ENCODE measurements around the gene RMI1.
"Not testable (repeated sequence)": the region's sequence is repeated elsewhere in the genome, so short reads cannot be mapped to it uniquely, and the experiment has no call there.

Gene RMI1

DNA sequence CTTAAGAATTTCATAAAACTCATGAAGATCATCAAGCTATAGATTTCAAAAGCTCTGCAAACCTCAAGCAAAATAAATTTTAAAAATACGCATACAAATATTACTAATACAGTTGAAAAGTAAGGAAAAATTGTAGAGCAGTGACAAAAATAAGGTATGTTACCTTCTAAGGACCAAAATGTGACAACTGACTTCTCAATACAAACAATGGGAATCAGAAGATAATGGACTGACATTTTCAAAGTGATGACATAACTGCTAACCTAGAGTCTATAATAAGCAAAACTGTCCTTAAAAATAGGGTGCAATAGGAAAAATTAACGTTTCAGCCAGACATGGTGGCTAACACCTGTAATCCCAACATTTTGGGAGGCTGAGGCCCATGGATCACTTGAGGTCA, 27.1 kb downstream of the RMI1 start:
- DNase-seq (ENCODE audit: low spot score), result no peak

DNA sequence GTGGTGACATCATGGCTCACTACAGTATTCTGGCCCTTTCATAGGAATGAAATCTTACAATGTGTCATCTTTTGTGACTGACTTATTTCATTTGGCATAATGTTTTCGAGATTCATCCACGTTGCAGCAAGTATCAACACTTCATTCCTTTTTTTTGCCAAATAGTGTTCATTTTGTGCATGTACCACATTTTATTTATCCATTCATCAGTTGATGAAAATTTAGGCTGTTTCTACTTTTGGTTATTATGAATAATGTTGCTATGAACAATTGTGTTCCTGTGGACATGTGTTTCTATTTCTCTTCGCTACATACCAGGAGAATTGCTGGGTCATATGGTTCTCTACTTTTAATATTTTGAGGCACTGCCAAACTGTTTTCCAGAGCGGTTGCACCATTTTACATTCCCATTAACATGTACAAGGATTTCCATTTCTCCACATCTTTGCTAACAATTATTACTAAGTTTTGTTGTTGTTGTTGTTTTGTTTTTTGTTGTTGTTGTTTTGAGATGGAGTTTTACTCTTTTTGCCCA, 43.5 kb downstream of the RMI1 start:
- no peak for DNase-seq (ENCODE audit: low spot score)

DNA sequence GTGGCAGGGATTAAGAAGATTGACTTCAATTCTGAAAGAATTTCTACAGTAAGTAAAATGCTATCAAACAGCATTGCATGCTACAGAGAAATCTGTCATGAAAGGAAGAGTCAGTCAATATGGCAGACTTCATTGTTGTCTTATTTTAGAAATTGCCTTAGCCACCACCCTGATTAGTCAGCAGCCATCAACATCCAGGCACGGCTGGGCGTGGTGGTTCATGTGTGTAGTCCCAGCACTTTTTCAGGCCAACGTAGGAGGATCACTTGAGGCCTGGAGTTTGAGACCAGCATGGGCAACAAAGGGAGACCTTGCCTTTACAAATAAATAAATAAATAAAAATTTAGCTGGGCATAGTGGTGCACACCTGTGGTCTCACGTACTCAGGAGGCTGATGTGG, 46.6 kb downstream of the RMI1 start:
- DNase-seq (ENCODE audit: low spot score), result no peak

DNA sequence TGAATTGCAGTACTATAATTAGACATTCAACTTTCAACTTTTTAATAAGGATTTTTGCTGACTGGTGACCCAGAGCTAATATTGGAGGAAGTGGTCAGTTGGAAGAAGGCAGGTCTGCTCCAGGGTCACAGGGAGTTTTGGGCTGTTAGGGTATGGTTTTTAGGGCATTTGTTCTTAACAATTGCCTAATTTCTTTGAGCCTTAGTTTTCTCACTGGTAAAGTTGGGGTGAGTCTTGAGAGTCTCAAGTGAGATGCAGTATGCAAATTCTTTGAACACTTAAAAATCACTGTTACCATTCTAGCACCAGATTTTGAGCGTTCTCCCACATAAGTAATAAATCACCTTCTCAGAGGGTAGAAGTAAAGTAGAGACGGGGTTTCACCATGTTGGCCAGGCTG, 50.9 kb downstream of the RMI1 start:
- DNase-seq (ENCODE audit: low spot score), result no peak

DNA sequence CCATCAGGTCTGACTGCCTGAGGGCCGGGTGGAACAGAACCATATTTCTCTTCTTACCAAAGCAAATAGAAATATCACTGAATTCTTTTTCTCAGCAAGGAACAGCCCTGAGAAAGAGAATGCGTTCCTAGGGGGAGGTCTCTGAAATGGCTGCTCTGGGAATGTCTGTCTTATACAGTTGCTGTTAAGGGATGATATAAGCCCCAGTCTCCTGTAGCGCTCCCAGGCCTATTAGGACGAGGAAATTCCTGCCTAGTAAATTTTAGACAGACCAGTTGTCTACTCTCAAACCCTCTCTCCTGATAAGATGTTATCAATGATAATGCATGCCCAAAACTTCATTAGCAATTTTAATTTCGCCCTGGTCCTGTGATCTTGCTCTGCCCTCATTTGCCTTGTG, 61.3 kb downstream of the RMI1 start:
- DNase-seq (ENCODE audit: low spot score), result not testable (repeated sequence)

DNA sequence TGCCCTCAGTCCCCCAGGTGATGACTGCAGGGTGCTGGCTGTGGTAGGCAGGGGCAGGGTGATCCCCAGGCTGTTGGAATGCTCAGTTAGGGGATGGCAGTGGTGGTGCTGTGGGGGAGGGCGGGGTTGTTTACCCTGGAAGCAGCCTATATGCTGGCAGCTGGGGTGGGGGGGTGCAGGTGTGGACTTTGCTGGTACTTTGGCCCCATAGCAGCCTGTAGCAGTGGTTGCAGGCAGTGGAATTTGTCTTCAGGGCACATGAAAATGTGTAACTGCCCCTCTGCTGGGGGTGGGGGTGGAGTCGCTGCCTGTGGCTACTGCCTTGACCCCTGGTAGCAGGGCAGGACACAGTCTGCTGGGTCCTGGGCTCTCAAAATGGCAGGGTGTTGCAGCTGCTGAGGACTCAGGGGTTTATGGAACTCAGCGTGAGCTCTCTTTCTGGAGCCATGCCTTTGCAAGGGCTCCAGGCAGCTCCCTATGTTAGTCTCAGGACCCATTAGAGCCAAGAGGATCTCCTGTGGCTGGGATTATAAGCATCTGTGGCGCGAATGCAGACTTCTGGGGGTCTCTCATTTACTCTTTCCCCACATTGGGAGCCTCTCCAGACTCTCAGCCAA, 65.0 kb downstream of the RMI1 start:
- DNase-seq (ENCODE audit: low spot score), result no peak
